Embryonic facial prominence (tissue), 1 donor: ENCODE data around the gene CAPN10.

Experiments used
- DNase-seq: peaks from one replicate; pipeline ENCODE4 v3.0.0-alpha.2; 2016; ENCODE audit errors: extremely low spot score

The CAPN10 gene

GRCh38 chr2:240574386-240575100 lies 12.0 kb upstream of the CAPN10 start:
- DNase-seq: no peak

GRCh38 chr2:240575101-240575965 lies 11.2 kb upstream of the CAPN10 start:
- DNase-seq: no peak

GRCh38 chr2:240576036-240576435 lies 10.5 kb upstream of the CAPN10 start:
- no peak for DNase-seq

- no peak for DNase-seq
Measured at GRCh38 chr2:240576436-240577205, 9.9 kb upstream of the CAPN10 start.

- no peak for DNase-seq
Measured at GRCh38 chr2:240577281-240578109, 9.0 kb upstream of the CAPN10 start.

GRCh38 chr2:240578110-240578450 lies 8.5 kb upstream of the CAPN10 start:
- no peak for DNase-seq

- DNase-seq: no peak
Measured at GRCh38 chr2:240578488-240578887, 8.0 kb upstream of the CAPN10 start.

GRCh38 chr2:240579071-240579762 lies 7.3 kb upstream of the CAPN10 start:
- no peak for DNase-seq

GRCh38 chr2:240579771-240580614 lies 6.5 kb upstream of the CAPN10 start:
- no peak for DNase-seq

- no peak for DNase-seq
Measured at GRCh38 chr2:240581811-240582210, 4.7 kb upstream of the CAPN10 start.

- no peak for DNase-seq
Measured at GRCh38 chr2:240582781-240583180, 3.8 kb upstream of the CAPN10 start.

GRCh38 chr2:240583774-240584173 lies 2.8 kb upstream of the CAPN10 start:
- DNase-seq: no peak

- no peak for DNase-seq
Measured at GRCh38 chr2:240584486-240585031, 2.0 kb upstream of the CAPN10 start.

- no peak for DNase-seq
Measured at GRCh38 chr2:240585101-240585500, 1.4 kb upstream of the CAPN10 start.

- no peak for DNase-seq
Measured at GRCh38 chr2:240585681-240586197, 795 bp upstream of the CAPN10 start.

GRCh38 chr2:240586919-240587800 lies 626 bp downstream of the CAPN10 start:
- DNase-seq: no peak

- DNase-seq: no peak
Measured at GRCh38 chr2:240588006-240588655, 1.6 kb downstream of the CAPN10 start.

GRCh38 chr2:240588669-240589068 lies 2.1 kb downstream of the CAPN10 start:
- no peak for DNase-seq
